HG03521 (cell line): ENCODE measurements around the gene SSBP3.

ENCODE experiments used
- ATAC-seq: cut with Tn5 transposase; IDR thresholded peaks from one replicate; pipeline ENCODE4 v1.9.1; 2021; ENCODE audit warnings: mild to moderate bottlenecking, moderate library complexity; ENCODE audit not compliant: unreplicated experiment

Gene SSBP3

GRCh38 chr1:54312796-54313316 is 93.3 kb downstream of the SSBP3 start:
- ATAC-seq = no peak

GRCh38 chr1:54311506-54311905 is 94.7 kb downstream of the SSBP3 start:
- no peak for ATAC-seq

- no peak for ATAC-seq
Measured at GRCh38 chr1:54310439-54311328, 95.5 kb downstream of the SSBP3 start.

GRCh38 chr1:54309631-54310366 is 96.4 kb downstream of the SSBP3 start:
- ATAC-seq = no peak

- ATAC-seq = no peak
Measured at GRCh38 chr1:54307305-54307704, 98.9 kb downstream of the SSBP3 start.

- no peak for ATAC-seq
Measured at GRCh38 chr1:54305906-54306514, 100.2 kb downstream of the SSBP3 start.

GRCh38 chr1:54304518-54304917 is 101.7 kb downstream of the SSBP3 start:
- ATAC-seq = no peak

- ATAC-seq = no peak
Measured at GRCh38 chr1:54302951-54303843, 103.0 kb downstream of the SSBP3 start.

- ATAC-seq = no peak
Measured at GRCh38 chr1:54302549-54302948, 103.6 kb downstream of the SSBP3 start.

GRCh38 chr1:54301497-54301896 is 104.7 kb downstream of the SSBP3 start:
- ATAC-seq = no peak

GRCh38 chr1:54300401-54300800 is 105.8 kb downstream of the SSBP3 start:
- no peak for ATAC-seq

GRCh38 chr1:54299037-54299436 is 107.2 kb downstream of the SSBP3 start:
- ATAC-seq = no peak

- no peak for ATAC-seq
Measured at GRCh38 chr1:54298284-54299033, 107.7 kb downstream of the SSBP3 start.

- ATAC-seq = no peak
Measured at GRCh38 chr1:54297596-54298283, 108.5 kb downstream of the SSBP3 start.

- ATAC-seq = no peak
Measured at GRCh38 chr1:54296666-54297065, 109.5 kb downstream of the SSBP3 start.

- no peak for ATAC-seq
Measured at GRCh38 chr1:54294887-54295286, 111.3 kb downstream of the SSBP3 start.

- ATAC-seq = no peak
Measured at GRCh38 chr1:54292002-54292911, 113.9 kb downstream of the SSBP3 start.
